ENCODE results near the gene SLC25A43.
"Not testable (repeated sequence)": the region's sequence is repeated elsewhere in the genome, so short reads cannot be mapped to it uniquely, and the experiment has no call there.

The SLC25A43 gene

DNA sequence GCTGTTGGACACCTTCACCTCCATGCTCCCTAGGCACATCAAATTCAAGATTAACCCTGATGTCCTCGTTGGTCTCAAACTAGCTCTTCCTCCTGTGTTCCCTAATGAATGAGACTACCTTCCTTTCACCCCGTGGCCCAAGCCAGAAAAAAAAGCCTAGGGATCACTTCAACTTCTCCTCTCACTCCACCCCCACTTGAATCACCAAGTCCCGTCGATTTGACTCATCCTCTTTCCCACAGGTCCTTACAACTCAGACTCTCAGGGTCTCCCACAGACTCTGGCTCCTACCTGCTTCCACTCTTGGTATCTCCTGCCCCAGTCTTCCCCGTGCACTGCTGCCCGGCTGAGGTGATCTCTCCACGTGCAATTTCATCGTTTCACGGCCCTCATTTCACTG, 8.5 kb downstream of the SLC25A43 start:
- no peak for DNase-seq (ENCODE audit: low spot score)

DNA sequence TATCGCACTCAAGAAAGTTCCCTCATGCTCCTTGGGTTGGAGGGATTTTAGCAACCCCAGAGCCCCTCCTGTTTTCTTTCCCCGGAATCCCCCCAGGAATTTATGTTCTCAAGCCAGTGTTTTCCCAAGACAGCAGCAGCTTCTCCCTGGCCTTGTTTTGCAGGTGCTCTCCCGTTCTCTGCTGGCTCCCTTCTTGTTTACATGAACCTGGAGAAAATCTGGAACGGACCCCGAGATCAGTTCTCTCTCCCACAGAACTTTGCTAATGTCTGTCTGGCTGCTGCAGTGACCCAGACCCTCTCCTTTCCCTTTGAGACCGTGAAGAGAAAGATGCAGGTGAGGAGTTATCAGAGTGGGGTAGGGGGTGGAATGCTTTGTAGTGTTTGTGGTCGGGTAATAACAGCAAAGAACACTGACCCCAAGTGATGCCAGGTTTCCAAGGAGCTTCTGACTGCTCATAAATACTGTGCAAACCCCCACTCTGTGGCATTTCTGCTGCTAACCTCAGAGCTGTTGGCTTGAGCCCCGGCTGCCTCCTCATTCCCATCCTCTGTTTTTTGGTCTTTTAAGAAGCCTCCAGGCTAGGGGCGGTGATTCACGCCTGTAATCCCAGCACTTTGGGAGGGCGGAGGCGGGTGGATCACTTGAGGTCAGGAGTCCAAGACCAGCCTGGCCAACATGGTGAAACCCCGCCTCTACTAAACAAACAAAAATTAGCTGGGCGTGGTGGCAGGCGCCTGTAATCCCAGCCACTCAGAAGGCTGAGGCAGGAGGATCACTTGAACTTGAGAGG, 11.1 kb downstream of the SLC25A43 start:
- no peak for DNase-seq (ENCODE audit: low spot score)

- DNase-seq (ENCODE audit: low spot score), result no peak
These were observed 11.7 kb downstream of the SLC25A43 start for GRCh38 chrX:119410854-119411253.

DNA sequence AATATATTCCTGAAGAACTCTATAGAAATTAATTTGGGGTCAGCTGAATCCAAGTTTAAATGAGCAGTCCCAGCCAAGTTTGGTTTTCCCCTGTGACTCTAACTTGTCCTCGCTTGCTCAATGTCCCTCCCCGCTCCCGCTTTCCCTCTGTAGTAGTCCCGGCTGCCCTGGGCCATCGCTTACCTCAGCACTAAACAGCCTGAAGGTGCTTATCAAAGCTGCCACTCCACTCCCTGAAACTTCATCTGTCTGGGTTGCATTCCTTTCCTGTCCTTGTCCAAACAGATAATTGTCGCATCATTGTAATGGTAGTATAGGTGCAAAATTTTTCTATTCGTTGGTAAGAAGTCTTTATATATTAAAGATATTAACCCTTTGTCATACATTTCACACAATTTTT, 12.8 kb downstream of the SLC25A43 start:
- no peak for DNase-seq (ENCODE audit: low spot score)

- DNase-seq (ENCODE audit: low spot score), result no peak
These were observed 18.2 kb downstream of the SLC25A43 start for GRCh38 chrX:119417376-119417775.

GRCh38 chrX:119417842-119418241, 18.7 kb downstream of the SLC25A43 start:
- DNase-seq (ENCODE audit: low spot score), result peak; percentile 36

- no peak for DNase-seq (ENCODE audit: low spot score)
These were observed 20.0 kb downstream of the SLC25A43 start for GRCh38 chrX:119419146-119419545.

DNA sequence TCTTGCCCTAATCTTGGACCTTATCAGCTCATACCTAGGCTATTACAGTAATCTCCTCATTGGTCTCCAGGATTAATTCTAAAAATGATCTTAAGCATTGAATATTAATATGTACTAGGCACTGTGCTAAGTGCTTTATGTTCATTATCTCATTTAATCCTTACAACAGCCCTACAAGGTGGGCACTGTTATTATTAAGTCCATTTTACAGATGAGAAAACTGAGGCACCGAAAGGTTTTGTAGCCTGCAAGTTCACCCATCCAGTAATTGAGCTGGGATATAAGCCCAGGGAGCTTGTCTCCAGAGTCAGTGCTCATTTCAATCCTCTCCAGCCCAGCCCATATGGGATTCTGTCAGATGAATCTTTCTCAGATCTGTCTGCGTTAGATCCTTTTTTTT, 20.8 kb downstream of the SLC25A43 start:
- DNase-seq (ENCODE audit: low spot score), result no peak

- DNase-seq (ENCODE audit: low spot score), result no peak
These were observed 22.0 kb downstream of the SLC25A43 start for GRCh38 chrX:119421016-119421705.

GRCh38 chrX:119423631-119424030, 24.5 kb downstream of the SLC25A43 start:
- no peak for DNase-seq (ENCODE audit: low spot score)

DNA sequence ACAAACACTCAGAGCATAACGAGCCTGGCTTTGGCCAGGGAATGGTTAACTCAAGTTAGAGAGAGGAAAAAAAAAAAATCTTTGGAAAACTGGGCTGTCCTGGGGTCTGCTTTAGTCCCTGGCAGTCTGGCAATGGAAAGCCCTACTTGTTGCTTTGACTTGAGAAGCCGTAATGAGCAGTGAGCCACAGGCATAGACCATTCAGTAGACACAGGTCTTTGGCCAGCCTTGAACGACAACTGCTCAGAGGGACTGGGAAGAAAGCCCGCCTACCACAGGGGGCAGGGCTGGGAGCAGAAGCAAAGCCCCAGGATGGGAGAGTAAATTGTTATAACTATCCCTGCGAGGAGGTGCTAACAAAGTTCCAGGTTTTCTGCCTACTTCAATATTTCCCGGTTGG, 25.9 kb downstream of the SLC25A43 start:
- DNase-seq (ENCODE audit: low spot score), result no peak

DNA sequence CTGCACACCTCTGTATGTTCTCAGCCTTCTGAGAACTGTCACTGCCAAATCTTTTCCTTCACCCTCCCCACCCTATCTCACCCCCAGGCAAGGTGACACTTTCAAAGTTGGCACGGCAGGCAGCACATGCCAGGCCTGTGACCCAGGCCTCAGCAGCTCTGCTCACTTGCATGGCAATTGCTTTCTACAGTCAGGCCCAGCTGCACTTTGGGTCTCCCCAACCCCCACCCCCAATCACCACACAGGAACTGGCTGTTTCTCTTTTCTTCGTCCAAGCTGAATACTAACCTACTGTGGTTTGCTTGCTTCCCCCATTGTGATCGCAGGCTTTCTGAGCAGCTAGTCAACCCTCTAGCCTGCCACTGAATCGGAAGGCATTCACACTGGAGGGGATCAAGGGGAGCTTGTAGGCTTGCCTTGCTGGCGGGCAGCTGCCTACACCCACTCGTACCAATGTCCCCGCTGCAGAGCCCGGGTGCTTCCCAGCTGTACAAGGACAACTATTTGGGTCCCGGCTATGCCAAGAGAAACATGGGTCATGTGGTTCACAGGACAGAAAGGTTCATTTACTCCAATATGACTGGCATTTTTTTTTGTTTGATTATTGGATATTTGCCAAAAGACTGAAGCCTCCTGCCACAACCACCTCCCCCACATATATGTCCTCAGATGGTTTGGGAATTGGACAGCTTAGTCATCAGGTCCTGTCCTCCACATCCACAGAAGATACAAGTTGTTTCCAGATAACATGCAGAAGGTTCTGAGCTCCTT, 28.1 kb downstream of the SLC25A43 start:
- no peak for DNase-seq (ENCODE audit: low spot score)

DNA sequence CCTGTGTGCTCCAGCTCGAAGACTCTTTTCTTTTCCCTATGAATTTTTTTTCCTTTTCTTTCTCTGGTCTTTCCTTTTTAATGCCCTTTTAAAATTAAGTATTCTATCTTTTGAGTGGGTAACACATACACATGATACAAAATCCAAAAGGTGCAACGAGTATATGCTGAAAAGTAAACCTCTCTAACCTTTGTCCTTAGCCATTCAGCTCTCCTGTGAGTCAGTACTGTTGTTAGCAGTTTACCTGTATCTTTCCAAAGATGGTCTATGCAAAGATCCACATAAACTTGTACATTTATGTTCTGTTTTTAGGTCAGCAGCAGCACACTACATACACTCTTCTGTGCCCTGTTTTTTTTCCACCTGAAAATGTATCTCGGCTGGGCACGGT, 28.7 kb downstream of the SLC25A43 start:
- no peak for DNase-seq (ENCODE audit: low spot score)

- no peak for DNase-seq (ENCODE audit: low spot score)
These were observed 30.3 kb downstream of the SLC25A43 start for GRCh38 chrX:119429471-119429870.

DNA sequence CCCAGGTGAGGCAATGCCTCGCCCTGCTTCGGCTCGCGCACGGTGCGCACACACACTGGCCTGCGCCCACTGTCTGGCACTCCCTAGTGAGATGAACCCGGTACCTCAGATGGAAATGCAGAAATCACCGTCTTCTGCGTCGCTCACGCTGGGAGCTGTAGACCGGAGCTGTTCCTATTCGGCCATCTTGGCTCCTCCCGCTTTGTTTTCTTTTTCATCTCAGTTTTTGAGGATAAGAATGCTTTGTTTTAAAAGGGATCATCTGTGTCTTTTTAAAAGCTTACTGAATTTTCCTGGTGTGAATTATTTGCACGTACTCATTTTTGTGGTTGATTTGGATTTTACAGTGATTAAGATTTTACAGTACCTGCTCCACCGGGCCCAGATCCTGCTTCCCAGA, 42.2 kb downstream of the SLC25A43 start:
- not testable (repeated sequence) for DNase-seq (ENCODE audit: low spot score)

- no peak for DNase-seq (ENCODE audit: low spot score)
These were observed 43.1 kb downstream of the SLC25A43 start for GRCh38 chrX:119442286-119442685.

DNA sequence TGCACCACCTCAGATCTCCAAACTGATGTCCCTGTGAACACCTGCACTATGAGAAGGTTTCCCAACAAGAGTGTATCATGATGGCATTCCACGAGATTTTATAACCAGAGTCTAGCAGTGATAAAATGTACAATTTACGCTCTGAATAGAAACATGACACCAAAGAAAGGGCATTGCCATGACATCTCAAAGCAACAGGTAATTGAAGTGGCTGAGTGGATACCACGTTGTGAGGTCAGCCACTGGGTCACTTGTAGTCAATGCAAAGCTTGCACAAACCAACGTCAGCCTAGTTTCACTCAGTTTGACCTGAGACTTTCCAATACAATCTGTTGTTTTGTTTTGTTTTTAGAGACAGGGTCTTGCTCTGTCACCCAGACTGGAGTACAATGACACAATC, 54.1 kb downstream of the SLC25A43 start:
- DNase-seq (ENCODE audit: low spot score), result no peak

GRCh38 chrX:119455264-119455663, 56.1 kb downstream of the SLC25A43 start:
- no peak for DNase-seq (ENCODE audit: low spot score)

DNA sequence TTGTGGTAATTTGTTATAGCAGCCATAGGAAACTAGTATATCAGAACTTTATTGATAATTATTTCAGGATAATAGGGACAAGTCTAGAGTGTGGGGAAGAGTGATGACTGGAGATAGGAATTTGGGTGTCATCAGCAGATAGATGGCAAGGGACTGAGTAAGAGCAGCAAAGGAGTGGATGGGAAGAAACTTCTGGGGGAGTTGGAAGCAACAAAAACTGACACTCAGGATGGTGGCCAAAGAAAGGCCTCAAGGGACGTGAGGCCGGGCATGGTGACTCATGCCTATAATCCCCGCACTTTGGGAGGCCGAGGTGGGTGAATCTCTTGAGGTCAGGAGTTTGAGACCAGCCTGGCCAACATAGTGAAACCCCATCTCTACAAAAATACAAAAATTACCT, 60.0 kb downstream of the SLC25A43 start:
- no peak for DNase-seq (ENCODE audit: low spot score)

DNA sequence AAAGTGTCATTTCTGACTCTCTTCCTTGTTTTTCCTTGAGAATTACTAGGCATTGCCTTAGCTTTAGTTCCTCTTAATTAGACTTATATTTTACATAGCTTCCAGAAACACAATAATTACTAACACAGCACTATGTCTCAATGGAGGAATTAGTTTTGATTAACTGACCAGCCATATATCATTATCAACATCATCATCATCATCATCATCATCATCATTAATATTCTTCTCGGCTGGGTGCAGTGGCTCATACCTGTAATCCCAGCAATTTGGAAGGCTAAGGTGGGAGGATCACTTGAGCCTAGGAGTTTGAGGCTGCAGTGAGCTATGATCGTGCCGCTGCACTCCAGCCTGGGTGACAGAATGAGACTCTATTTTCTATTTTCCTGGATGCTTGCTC, 66.4 kb downstream of the SLC25A43 start:
- no peak for DNase-seq (ENCODE audit: low spot score)

DNA sequence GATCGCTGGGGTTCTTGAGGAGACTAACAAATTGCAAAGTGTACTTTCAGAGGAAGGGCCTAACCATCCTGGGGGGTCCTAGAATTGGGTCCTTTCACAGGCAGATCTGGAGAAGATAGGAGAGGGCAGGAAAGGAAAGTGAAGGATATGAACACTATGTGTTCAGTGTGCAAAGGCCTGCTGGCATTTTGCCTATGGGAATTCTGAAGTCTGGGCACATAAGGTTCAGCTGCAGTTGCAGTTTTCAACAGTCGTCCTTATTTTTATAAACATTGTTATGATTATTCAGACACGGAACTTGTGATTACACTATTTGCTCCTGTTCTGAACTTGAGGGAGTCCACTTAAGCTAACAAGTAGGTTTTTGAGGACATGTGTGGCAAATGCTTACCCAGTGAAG, 67.8 kb downstream of the SLC25A43 start:
- no peak for DNase-seq (ENCODE audit: low spot score)

- no peak for DNase-seq (ENCODE audit: low spot score)
These were observed 68.3 kb downstream of the SLC25A43 start for GRCh38 chrX:119467433-119467832.
